HFF-Myc (cell line): ENCODE results near the gene CKLF.
A peak's percentile ranks its signal among the peaks of the same experiment; 100 is the strongest.
"Not testable (repeated sequence)": the region's sequence is repeated elsewhere in the genome, so short reads cannot be mapped to it uniquely, and the experiment has no call there.

Experiments used
- DNase-seq: peaks from one replicate; pipeline ENCODE4 v3.0.0-alpha.2; 2011; ENCODE audit warnings: low read depth; ENCODE audit errors: extremely low read depth
- H3K4me3 ChIP-seq: replicated peaks from 2 replicates; pipeline ENCODE4 v1.5.1; 2011; ENCODE audit warnings: low read depth, mild to moderate bottlenecking, control low read depth, low read length
- TF ChIP-seq, protein P1 (sequence below): IDR thresholded peaks from 2 replicates; pipeline ENCODE4 v1.5.1; 2012; ENCODE audit warnings: mild to moderate bottlenecking, low read depth, low read length, control low read depth; ENCODE audit errors: missing control alignments

The CKLF gene

GRCh38 chr16:66608241-66609138 lies 56.1 kb downstream of the CKLF start:
- TF ChIP-seq, protein P1, sequence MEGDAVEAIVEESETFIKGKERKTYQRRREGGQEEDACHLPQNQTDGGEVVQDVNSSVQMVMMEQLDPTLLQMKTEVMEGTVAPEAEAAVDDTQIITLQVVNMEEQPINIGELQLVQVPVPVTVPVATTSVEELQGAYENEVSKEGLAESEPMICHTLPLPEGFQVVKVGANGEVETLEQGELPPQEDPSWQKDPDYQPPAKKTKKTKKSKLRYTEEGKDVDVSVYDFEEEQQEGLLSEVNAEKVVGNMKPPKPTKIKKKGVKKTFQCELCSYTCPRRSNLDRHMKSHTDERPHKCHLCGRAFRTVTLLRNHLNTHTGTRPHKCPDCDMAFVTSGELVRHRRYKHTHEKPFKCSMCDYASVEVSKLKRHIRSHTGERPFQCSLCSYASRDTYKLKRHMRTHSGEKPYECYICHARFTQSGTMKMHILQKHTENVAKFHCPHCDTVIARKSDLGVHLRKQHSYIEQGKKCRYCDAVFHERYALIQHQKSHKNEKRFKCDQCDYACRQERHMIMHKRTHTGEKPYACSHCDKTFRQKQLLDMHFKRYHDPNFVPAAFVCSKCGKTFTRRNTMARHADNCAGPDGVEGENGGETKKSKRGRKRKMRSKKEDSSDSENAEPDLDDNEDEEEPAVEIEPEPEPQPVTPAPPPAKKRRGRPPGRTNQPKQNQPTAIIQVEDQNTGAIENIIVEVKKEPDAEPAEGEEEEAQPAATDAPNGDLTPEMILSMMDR = peak; percentile 96
- DNase-seq = peak; percentile 71
- no peak overlapping the region for H3K4me3 ChIP-seq

DNA sequence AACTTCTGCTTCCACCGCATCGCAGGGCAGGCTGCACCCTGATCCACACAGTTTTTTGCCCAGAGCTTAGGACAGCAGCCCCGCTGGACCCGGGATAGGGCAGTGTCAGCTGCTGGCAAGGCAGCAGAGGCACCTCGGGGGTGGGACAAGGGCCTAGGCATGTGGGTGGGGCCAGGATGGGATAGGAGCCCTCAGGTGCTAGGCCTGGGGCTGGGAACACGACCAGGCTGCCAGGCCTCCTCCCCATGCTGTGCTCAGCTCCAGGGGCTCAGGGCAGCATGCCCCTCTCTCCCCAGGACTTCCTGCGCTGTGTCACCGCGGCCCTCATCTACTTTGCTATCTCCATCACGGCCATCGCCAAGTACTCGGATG lies 56.7 kb downstream of the CKLF start:
- TF ChIP-seq, protein P1 = no peak
- H3K4me3 ChIP-seq = no peak overlapping the region
- DNase-seq = no peak

- TF ChIP-seq, protein P1 = no peak
- DNase-seq = no peak
- no peak overlapping the region for H3K4me3 ChIP-seq
These were observed 57.9 kb downstream of the CKLF start for GRCh38 chr16:66610111-66610820.

DNA sequence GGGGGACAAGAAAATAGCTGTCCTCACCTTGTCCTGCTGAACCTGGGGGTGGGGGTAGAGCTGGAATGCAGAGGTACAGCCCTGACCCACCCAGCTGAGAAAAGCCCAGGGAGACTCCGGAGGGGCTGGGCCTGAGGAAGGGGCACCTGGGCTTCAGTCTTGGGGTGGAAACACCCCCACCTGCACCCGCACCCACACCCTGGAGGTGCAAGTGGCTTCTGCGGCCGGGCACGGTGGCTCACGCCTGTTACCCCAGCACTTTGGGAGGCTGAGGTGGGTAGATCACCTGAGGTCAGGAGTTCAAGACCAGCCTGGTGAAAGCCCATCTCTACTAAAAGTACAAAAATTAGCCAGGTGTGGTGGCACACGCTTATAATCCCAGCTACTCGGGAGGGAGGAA lies 59.5 kb downstream of the CKLF start:
- not testable (repeated sequence) for H3K4me3 ChIP-seq, DNase-seq

- TF ChIP-seq, protein P1 = no peak
- DNase-seq = no peak
- H3K4me3 ChIP-seq = no peak overlapping the region
These were observed 60.0 kb downstream of the CKLF start for GRCh38 chr16:66612422-66612821.

DNA sequence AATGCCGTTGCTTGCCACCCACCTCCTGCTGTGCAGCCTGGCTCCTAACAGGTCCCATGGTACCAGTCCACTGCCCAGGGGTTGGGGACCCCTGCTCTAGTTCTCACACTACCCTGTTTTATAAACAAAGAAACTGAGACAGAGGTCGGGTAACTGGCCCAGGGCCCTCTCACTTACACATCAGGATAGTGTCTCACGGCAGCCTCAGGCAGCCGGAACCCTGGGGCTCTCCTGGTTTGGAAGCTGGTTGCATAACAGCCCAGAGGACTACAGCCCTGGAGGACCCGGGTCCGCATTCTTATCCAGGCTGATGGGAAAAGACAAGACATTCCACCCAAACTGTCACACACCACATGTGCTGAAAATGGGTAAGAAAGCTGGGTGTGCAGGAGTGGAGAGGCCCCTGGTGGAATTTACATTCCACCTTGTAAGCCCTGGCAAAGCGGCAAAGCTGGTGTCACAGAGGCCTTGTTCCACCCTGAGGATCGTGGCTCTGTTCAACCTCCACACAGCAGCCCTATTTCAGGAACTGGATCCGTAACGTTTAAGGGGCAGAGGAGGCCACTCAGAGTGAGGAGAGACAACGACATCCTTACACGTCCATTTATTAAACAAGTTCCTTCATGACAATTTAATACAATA lies 61.9 kb downstream of the CKLF start:
- TF ChIP-seq, protein P1 = no peak
- no peak for DNase-seq
- H3K4me3 ChIP-seq = no peak overlapping the region
